ENCODE data around the gene ABTB2.

- TF ChIP-seq, protein P1, sequence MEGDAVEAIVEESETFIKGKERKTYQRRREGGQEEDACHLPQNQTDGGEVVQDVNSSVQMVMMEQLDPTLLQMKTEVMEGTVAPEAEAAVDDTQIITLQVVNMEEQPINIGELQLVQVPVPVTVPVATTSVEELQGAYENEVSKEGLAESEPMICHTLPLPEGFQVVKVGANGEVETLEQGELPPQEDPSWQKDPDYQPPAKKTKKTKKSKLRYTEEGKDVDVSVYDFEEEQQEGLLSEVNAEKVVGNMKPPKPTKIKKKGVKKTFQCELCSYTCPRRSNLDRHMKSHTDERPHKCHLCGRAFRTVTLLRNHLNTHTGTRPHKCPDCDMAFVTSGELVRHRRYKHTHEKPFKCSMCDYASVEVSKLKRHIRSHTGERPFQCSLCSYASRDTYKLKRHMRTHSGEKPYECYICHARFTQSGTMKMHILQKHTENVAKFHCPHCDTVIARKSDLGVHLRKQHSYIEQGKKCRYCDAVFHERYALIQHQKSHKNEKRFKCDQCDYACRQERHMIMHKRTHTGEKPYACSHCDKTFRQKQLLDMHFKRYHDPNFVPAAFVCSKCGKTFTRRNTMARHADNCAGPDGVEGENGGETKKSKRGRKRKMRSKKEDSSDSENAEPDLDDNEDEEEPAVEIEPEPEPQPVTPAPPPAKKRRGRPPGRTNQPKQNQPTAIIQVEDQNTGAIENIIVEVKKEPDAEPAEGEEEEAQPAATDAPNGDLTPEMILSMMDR (conservative IDR thresholded peaks at IDR 0.05; ENCODE audit: low read length) = no peak
- no peak for TF ChIP-seq EZH2phosphoT487 (IDR thresholded peaks at IDR 0.05; ENCODE audit: borderline replicate concordance, low read depth, low read length)
These were observed 58.4 kb downstream of the ABTB2 start for GRCh38 chr11:34299284-34299972.
